Neural cell (in vitro differentiated cells): ENCODE results near the gene SLC6A20. TPM values are rescaled to one million over a fixed set of nuclear protein-coding genes. Genes with fewer than 3 reads are reported as not detected.

Experiments
- H2AFZ ChIP-seq: fragments of 200-600, 300-800 bp; sonication (generic), shearing (Covaris generic); 2 replicates; pipeline ENCODE4 v1.6.0; 2014; ENCODE audit warnings: low read depth, mild to moderate bottlenecking, antibody characterized with exemption, low read length, moderate library complexity
- H3F3A ChIP-seq: fragments of 200-600 bp; shearing (Covaris generic); 2 replicates; pipeline ENCODE4 v1.6.1; 2016; ENCODE audit warnings: mild to moderate bottlenecking, moderate library complexity, mixed read lengths, antibody characterized with exemption, low read length; ENCODE audit not compliant: insufficient read depth, poor library complexity, severe bottlenecking
- H3K27ac ChIP-seq: fragments of 200-600, 300-800 bp; sonication (generic), shearing (Covaris generic); 2 replicates; pipeline ENCODE4 v1.5.1; 2014; ENCODE audit warnings: mild to moderate bottlenecking, low read length, moderate library complexity
- H3K27me3 ChIP-seq: fragments of 300-800, 200-600 bp; sonication (generic), shearing (Covaris generic); 2 replicates; pipeline ENCODE4 v1.6.0; 2014; ENCODE audit warnings: mild to moderate bottlenecking, low read depth, low read length, moderate library complexity; ENCODE audit not compliant: insufficient read depth
- H3K36me3 ChIP-seq: fragments of 300-800, 200-600 bp; sonication (generic), shearing (Covaris generic); 2 replicates; pipeline ENCODE4 v1.5.1; 2014; ENCODE audit warnings: mild to moderate bottlenecking, antibody characterized with exemption, low read length, moderate library complexity; ENCODE audit not compliant: insufficient read depth
- H3K4me2 ChIP-seq: fragments of 300-800, 200-600 bp; sonication (generic), shearing (Covaris generic); 2 replicates; pipeline ENCODE4 v1.6.0; 2014; ENCODE audit warnings: mild to moderate bottlenecking, low read length
- H3K4me3 ChIP-seq: fragments of 300-800, 200-600 bp; sonication (generic), shearing (Covaris generic); 2 replicates; pipeline ENCODE4 v1.5.1; 2014; ENCODE audit warnings: mild to moderate bottlenecking, low read length, moderate library complexity
- H3K79me2 ChIP-seq: fragments of 200-600 bp; shearing (Covaris generic); replicated peaks from 2 replicates; pipeline ENCODE4 v1.6.0; 2014; ENCODE audit warnings: mild to moderate bottlenecking, low read length, moderate library complexity; ENCODE audit not compliant: insufficient read depth
- H3K9ac ChIP-seq: fragments of 300-800, 200-600 bp; sonication (generic), shearing (Covaris generic); 2 replicates; pipeline ENCODE4 v1.6.1; 2016; ENCODE audit warnings: mild to moderate bottlenecking, low read length, mixed read lengths
- H3K9me2 ChIP-seq: fragments of 200-600 bp; shearing (Covaris generic); 2 replicates; pipeline ENCODE4 v1.6.1; 2016; ENCODE audit warnings: mild to moderate bottlenecking, low read length, mixed read lengths; ENCODE audit not compliant: insufficient read depth
- H3K9me3 ChIP-seq: fragments of 200-600, 300-800 bp; sonication (generic), shearing (Covaris generic); 2 replicates; pipeline ENCODE4 v1.6.1; 2016; ENCODE audit warnings: mild to moderate bottlenecking, mixed run types, low read length, moderate library complexity, mixed read lengths
- H4K20me1 ChIP-seq: fragments of 200-600 bp; shearing (Covaris generic); 2 replicates; pipeline ENCODE4 v1.6.1; 2016; ENCODE audit warnings: mild to moderate bottlenecking, mixed run types; ENCODE audit not compliant: insufficient read depth
- CTCF ChIP-seq: fragments of 450-650 bp; IDR thresholded peaks from 2 replicates; pipeline ENCODE4 v1.5.1; 2014; ENCODE audit warnings: antibody characterized with exemption, mild to moderate bottlenecking, moderate library complexity; ENCODE audit not compliant: poor library complexity, severe bottlenecking
- EP300 ChIP-seq: fragments of 450-650 bp; conservative IDR thresholded peaks from 2 replicates; pipeline ENCODE4 v1.6.1; 2014; ENCODE audit warnings: antibody characterized with exemption, mild to moderate bottlenecking, moderate library complexity; ENCODE audit not compliant: poor library complexity, severe bottlenecking
- EZH2 ChIP-seq: fragments of 200-600, 300-800 bp; shearing (Covaris generic), sonication (generic); IDR thresholded peaks from 2 replicates; pipeline ENCODE4 v1.6.1; 2014; ENCODE audit warnings: antibody characterized with exemption, low read length, borderline replicate concordance, mild to moderate bottlenecking; ENCODE audit not compliant: insufficient read depth, poor library complexity, severe bottlenecking
- MXI1 ChIP-seq: fragments of 450-650 bp; conservative IDR thresholded peaks from 2 replicates; pipeline ENCODE4 v1.6.1; 2014; ENCODE audit warnings: antibody characterized with exemption, mild to moderate bottlenecking; ENCODE audit not compliant: poor library complexity, severe bottlenecking
- POLR2AphosphoS5 ChIP-seq: IDR thresholded peaks from 2 replicates; pipeline ENCODE4 v1.6.1; 2012
- RAD21 ChIP-seq: fragments of 450-650 bp; conservative IDR thresholded peaks from 2 replicates; pipeline ENCODE4 v1.6.1; 2014; ENCODE audit warnings: antibody characterized with exemption, mild to moderate bottlenecking, moderate library complexity
- REST ChIP-seq: IDR thresholded peaks from 2 replicates; pipeline ENCODE4 v1.6.1; 2012; ENCODE audit warnings: borderline replicate concordance
- SMC3 ChIP-seq: fragments of 450-650 bp; conservative IDR thresholded peaks from 2 replicates; pipeline ENCODE4 v1.6.1; 2014; ENCODE audit warnings: antibody characterized with exemption, mild to moderate bottlenecking, moderate library complexity; ENCODE audit not compliant: poor library complexity
- TAF1 ChIP-seq: IDR thresholded peaks from 2 replicates; pipeline ENCODE4 v1.6.1; 2012; ENCODE audit warnings: low read depth
- polyA plus RNA-seq: library from polyadenylated mRNA; depleted of rRNA; stranded (reverse); fragments of >200 nt; gene quantifications from 2 replicates; pipeline ENCODE4 v1.2.3, GENCODE V29; 2014

The SLC6A20 gene
- polyA plus RNA-seq, 1 donor from 2014 or later: not detected

DNA sequence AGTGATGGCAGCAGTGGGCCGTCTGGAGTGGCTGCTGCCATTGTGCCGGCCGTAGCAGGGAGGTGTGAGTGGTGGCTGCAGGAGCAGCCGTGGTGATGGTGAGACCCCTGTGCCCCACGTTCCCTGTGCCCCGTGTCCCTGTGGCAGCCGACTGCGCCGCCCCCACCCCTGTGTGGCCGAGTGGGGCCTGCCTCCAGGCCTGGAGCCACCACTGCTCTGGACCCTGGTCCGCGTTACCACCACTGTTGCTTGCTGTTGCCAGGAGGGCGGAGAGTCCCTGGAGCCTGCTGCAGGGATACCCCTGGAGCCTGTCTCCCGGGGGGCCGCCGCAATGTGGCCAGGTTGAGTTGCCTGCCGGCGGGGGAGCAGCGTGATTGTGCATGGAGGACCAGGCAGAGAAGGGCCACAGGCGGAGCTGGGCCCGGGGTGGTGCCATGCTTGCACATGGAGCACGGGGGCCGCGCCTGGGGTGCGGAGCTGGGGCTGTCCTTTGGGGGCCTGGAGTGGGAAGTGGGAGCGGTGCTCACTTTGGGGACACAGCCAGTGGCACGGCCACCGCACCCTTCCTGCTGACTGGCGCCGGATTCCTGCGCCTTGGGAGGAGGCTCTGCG is 50.1 kb downstream of the SLC6A20 start:
- H3F3A ChIP-seq: no peaks in the 10 kb centered on the region
- no peak overlapping the region for H2AFZ ChIP-seq
- no peak overlapping the region for H3K27ac ChIP-seq
- H4K20me1 ChIP-seq: no peaks in the 10 kb centered on the region
- TF ChIP-seq POLR2AphosphoS5 (no peak), REST (no peak), EP300 (no peak), SMC3 (no peak), TAF1 (no peak), MXI1 (no peak), RAD21 (no peak), EZH2 (no peak), CTCF (no peak)
- H3K79me2 ChIP-seq: no peaks in the 10 kb centered on the region
- H3K36me3 ChIP-seq: peaks cover 8% of the 10 kb centered on the region
- no peaks in the 10 kb centered on the region for H3K9me2 ChIP-seq
- no peaks in the 10 kb centered on the region for H3K9me3 ChIP-seq
- H3K27me3 ChIP-seq: no peaks in the 10 kb centered on the region
- no peak overlapping the region for H3K4me2 ChIP-seq
- H3K4me3 ChIP-seq: no peak overlapping the region
- no peak overlapping the region for H3K9ac ChIP-seq

DNA sequence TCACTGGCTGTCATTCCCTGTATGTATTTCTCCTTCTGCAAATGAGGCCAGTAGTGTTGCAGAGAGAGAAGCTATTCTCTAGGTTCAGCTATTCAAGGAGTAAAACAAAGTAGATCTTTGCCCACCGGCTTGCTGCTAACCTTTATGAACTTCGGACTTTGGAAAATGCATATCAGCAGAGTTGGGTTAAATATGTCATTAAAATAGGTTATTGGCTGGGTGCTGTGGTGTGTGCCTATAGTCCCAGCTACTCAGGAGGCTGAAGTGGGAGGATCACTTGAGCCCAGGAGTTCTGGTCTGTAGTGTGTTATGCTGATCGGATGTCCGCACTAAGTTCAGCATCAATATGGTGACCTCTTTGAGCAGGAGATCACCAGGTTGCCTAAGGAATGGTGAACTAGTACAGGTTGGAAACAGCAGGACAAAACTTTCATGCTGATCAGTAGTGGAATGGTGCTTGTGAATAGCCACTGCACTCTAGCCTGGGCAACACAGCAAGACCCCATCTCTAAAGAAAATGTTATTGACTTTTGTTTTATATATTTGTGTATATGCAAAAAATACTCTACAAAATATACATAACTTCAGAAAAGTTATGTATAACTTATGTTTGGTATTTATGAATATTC is 53.8 kb downstream of the SLC6A20 start:
- no peaks in the 10 kb centered on the region for H4K20me1 ChIP-seq
- H3K79me2 ChIP-seq: no peaks in the 10 kb centered on the region
- no peak overlapping the region for H3K4me3 ChIP-seq
- H2AFZ ChIP-seq: no peak overlapping the region
- no peak overlapping the region for H3K9ac ChIP-seq
- no peak overlapping the region for H3K4me2 ChIP-seq
- no peaks in the 10 kb centered on the region for H3K9me2 ChIP-seq
- TF ChIP-seq EZH2: no peak
- TF ChIP-seq MXI1: no peak
- TF ChIP-seq CTCF: no peak
- TF ChIP-seq TAF1: no peak
- no peak for TF ChIP-seq EP300
- TF ChIP-seq RAD21: no peak
- TF ChIP-seq POLR2AphosphoS5: no peak
- H3K36me3 ChIP-seq: peaks cover 11% of the 10 kb centered on the region
- H3F3A ChIP-seq: no peaks in the 10 kb centered on the region
- H3K27ac ChIP-seq: no peak overlapping the region
- no peaks in the 10 kb centered on the region for H3K9me3 ChIP-seq
- no peaks in the 10 kb centered on the region for H3K27me3 ChIP-seq
